ENCODE data around the gene PDE4B. TPM values are rescaled to one million over a fixed set of nuclear protein-coding genes. Genes with fewer than 3 reads are reported as not detected.

The PDE4B gene
- total RNA-seq, 1 experiment from 2014 or later: 83.5 TPM

GRCh38 chr1:66346873-66347272, 554.2 kb downstream of the PDE4B start:
- no peak for DNase-seq (ENCODE audit: extremely low read depth, low read depth)

GRCh38 chr1:66348776-66349175, 556.1 kb downstream of the PDE4B start:
- no peak for DNase-seq (ENCODE audit: extremely low read depth, low read depth)

GRCh38 chr1:66349242-66349641, 556.5 kb downstream of the PDE4B start:
- DNase-seq (ENCODE audit: extremely low read depth, low read depth): no peak

GRCh38 chr1:66350001-66350547, 557.4 kb downstream of the PDE4B start:
- DNase-seq (ENCODE audit: extremely low read depth, low read depth): no peak

- DNase-seq (ENCODE audit: extremely low read depth, low read depth): peak; percentile 59
Observed at GRCh38 chr1:66351478-66351877, 558.8 kb downstream of the PDE4B start.

GRCh38 chr1:66351913-66352312, 559.2 kb downstream of the PDE4B start:
- no peak for DNase-seq (ENCODE audit: extremely low read depth, low read depth)

GRCh38 chr1:66352792-66353191, 560.1 kb downstream of the PDE4B start:
- DNase-seq (ENCODE audit: extremely low read depth, low read depth): no peak

GRCh38 chr1:66353257-66353656, 560.6 kb downstream of the PDE4B start:
- no peak for DNase-seq (ENCODE audit: extremely low read depth, low read depth)

GRCh38 chr1:66354311-66355201, 561.9 kb downstream of the PDE4B start:
- DNase-seq (ENCODE audit: extremely low read depth, low read depth): no peak

- no peak for DNase-seq (ENCODE audit: extremely low read depth, low read depth)
Observed at GRCh38 chr1:66355756-66356155, 563.1 kb downstream of the PDE4B start.

GRCh38 chr1:66356605-66357004, 563.9 kb downstream of the PDE4B start:
- no peak for DNase-seq (ENCODE audit: extremely low read depth, low read depth)

GRCh38 chr1:66357021-66357420, 564.3 kb downstream of the PDE4B start:
- DNase-seq (ENCODE audit: extremely low read depth, low read depth): no peak

- DNase-seq (ENCODE audit: extremely low read depth, low read depth): no peak
Observed at GRCh38 chr1:66357478-66358197, 564.9 kb downstream of the PDE4B start.

GRCh38 chr1:66359269-66359668, 566.6 kb downstream of the PDE4B start:
- no peak for DNase-seq (ENCODE audit: extremely low read depth, low read depth)

- DNase-seq (ENCODE audit: extremely low read depth, low read depth): no peak
Observed at GRCh38 chr1:66359815-66360214, 567.1 kb downstream of the PDE4B start.

GRCh38 chr1:66360285-66360724, 567.6 kb downstream of the PDE4B start:
- no peak for DNase-seq (ENCODE audit: extremely low read depth, low read depth)

- no peak for DNase-seq (ENCODE audit: extremely low read depth, low read depth)
Observed at GRCh38 chr1:66364578-66365391, 572.1 kb downstream of the PDE4B start.

GRCh38 chr1:66365635-66366034, 572.9 kb downstream of the PDE4B start:
- DNase-seq (ENCODE audit: extremely low read depth, low read depth): no peak

GRCh38 chr1:66366634-66367033, 573.9 kb downstream of the PDE4B start:
- DNase-seq (ENCODE audit: extremely low read depth, low read depth): no peak

- DNase-seq (ENCODE audit: extremely low read depth, low read depth): no peak
Observed at GRCh38 chr1:66367369-66367768, 574.7 kb downstream of the PDE4B start.

GRCh38 chr1:66368261-66368660, 575.6 kb downstream of the PDE4B start:
- DNase-seq (ENCODE audit: extremely low read depth, low read depth): no peak

All from NCI-H460 (cell line).